LoVo (cell line): ENCODE measurements around the gene PKIG.
"Not testable (repeated sequence)": the region's sequence is repeated elsewhere in the genome, so short reads cannot be mapped to it uniquely, and the experiment has no call there.

Source experiments
- DNase-seq: peaks from one replicate; pipeline ENCODE4 v3.0.0-alpha.2; 2016; ENCODE audit warnings: low spot score

Gene PKIG

DNA sequence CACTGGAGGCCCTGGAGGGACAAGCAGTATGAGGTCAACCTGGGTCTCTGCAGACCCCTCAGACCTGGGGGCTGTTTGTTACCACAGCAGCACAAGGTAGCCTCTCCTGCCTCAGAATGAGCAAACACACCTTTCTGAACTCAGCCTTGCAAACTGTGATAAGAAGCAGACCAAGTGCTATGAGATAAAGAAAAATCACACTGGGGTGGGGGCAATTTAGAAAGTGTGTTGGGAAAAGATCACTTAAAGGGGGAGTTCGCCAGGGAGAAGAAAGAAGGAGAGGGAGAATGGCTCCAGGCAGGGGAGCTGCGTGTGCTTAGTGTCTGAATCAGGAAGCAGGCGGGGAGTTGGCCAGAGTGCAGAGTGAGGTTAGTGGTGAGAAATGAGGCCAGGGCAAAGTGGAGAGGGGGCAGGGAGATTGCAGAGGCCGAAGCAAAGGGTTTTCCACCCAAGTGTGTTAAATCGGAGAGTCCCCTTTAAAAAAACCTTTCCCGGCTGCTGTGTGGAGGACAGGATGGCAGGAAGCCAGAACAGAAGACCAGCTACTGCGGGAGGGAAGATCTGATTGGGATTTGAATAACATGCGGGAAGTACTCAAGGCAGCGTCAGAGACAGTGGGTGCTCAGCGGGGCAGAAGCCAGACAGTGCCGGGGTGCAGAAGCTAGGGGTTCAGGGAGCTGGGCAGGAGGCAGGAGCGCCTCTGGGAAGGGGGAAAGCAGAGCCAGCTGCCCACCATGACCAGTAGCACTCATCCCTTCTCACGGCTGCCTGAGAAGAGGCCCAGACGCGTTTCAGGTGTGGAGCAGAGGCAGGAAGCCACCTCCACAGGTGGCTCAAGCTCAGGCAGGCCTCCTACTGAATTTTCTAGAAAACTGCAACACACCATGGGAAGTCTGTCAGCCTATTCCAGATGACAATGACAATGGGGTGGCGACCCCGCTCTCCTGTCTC lies 60.1 kb downstream of the PKIG start:
- no peak for DNase-seq

DNA sequence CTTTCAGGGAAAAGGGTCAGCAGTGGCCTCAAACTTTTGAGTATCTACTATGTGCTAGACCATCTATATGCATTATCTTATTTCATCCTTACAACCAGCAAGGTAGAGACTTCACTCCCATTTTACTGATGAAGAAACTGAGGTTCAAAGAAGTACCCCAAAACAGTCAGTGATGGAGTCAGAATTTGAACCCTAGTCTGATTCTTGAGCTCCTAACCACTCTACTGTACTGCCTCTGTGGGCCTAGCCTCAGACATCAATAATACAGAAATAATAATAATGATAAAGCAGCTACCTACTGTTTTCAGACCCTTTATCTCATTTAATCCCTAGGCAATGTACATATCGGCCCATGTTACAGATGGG lies 60.8 kb downstream of the PKIG start:
- no peak for DNase-seq

DNA sequence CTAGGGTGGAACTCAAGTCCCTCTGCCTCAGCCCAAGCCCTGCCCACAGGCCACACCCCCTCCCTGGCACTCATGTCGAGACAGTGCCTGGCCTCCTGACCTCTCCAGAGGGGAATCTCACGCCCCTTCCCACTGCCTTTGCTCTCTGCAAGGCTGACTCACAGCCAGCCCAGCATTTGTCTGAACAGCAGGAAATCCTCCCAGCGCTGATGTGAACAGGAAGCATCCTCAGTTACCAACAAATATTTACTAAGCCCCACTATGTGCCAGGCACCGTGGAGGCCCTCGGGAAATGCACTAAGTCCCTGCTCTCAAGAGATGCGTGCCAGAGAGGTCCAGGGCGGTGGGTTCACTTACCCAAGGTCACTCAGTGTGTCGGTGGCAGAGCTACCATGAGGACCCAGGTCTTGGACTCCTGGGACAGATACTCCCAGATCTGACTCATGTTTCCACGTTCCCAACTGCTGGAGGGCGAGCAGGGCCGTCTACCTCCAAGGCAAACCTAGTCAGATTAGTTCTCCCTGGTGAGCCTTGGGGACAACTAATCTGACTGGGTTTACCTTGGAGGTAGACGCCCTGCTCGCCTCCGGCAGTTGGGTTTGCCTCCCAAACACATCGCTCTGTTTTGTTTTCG lies 61.3 kb downstream of the PKIG start:
- DNase-seq = no peak

DNA sequence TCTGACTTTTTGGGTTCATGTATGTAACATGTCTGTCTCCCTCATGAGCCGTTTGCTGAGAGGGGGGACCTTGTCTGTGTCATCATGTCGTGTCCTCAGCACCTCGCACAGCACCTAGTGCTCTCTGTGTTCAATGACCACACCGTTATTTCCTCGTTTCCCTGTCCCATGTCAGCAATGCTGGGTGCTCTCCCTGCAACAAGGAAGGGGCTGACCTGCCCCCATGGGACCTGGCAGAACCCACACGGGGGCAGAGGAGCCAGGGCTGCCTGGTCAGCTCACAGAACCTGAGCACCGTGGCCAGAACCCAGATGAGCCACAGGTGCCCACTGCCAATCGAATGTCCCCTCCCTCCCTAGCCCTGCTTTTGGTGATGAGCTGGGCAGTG lies 61.8 kb downstream of the PKIG start:
- no peak for DNase-seq

DNA sequence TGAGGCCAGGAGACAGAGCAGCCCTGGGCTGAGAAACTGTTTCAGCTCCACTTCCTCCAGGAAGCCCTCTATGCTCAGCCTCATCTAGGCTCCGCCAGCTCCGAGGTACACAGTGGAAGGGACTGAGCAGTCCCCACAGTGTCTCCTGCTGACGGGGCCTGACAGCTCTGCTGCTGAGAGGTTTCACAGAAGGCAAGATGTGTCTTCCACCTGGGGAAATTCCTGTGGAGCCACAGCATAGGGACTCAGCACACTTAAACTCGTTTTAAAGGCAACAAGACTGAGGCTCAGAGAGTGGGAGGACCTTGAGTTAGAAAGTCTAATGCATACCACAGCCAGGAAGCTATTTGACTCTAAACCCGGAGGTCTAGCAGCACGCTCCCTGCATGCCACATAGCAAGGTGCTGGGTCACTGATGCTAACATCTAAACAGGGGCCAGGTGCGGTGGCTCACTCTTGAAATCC lies 62.3 kb downstream of the PKIG start:
- no peak for DNase-seq

GRCh38 chr20:44646023-44646640 lies 63.8 kb downstream of the PKIG start:
- DNase-seq = no peak

DNA sequence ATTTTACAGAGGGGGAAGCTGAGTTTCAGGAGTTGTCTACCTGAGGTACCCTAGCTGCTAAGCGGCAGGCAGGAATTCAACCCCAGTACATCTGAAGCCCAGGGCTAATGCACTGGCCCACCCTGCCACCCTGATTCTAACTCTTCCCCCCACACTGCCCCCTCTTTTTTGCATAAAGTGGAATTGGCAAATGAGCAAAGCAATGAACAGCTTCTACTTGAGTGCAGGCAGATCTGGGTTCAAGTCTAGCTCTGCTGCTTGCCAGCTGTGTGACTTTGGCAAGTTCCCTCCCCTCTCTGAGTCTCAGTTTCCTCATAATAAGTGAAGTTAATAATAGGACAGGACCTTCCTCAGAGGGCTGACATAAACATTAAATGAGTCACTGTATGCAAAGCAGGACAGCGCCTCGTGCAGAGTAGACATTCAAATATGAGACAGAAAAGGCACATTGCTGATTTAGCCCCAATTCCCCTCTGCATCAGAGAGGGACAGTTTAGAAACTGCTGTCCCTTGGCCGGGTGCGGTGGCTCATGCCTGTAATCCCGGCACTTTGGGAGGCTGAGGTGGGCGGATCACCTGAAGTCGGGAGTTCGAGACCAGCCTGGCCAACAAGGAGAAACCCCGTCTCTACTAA lies 64.4 kb downstream of the PKIG start:
- DNase-seq = no peak

DNA sequence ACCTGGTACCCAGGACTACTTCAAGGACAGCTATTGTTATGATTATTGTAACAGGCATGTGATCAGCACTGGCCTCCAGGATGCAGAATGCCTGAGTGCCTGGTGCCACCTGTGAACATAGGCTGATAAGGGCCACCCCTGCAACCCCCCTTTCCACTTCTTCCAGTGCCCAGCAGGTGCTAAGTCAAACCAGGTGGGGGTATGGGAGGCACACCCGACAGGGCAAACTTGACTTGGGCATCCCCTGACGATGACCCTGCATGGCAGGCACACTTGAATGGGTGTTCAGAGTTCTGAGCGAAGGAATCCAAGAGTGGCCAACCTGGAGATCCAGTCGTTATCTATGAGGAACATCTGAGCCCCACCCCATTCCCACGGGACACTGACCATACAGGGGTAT lies 65.7 kb downstream of the PKIG start:
- DNase-seq = no peak

- no peak for DNase-seq
Observed at GRCh38 chr20:44648579-44648978, 66.2 kb downstream of the PKIG start.

GRCh38 chr20:44649126-44649525 lies 66.7 kb downstream of the PKIG start:
- DNase-seq = no peak

DNA sequence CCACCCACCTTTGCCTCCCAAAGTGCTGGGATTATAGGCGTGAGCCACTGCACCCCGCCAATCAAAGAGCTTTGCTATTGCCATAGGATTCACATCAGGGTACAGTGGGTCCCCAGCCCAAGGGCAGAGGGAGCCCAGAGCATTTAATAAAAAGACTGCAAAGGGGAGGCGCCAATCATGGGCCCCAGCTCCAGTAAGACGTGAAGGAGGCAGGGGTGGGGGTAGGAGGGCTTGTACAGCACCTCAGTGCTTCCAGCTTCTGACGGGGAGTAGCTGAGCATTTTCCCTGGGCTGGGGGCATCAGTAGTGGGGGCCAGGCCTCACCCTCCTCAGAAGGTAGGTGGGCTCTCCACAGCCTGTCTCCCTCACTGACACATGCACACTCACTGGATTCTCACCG lies 67.6 kb downstream of the PKIG start:
- DNase-seq = no peak

DNA sequence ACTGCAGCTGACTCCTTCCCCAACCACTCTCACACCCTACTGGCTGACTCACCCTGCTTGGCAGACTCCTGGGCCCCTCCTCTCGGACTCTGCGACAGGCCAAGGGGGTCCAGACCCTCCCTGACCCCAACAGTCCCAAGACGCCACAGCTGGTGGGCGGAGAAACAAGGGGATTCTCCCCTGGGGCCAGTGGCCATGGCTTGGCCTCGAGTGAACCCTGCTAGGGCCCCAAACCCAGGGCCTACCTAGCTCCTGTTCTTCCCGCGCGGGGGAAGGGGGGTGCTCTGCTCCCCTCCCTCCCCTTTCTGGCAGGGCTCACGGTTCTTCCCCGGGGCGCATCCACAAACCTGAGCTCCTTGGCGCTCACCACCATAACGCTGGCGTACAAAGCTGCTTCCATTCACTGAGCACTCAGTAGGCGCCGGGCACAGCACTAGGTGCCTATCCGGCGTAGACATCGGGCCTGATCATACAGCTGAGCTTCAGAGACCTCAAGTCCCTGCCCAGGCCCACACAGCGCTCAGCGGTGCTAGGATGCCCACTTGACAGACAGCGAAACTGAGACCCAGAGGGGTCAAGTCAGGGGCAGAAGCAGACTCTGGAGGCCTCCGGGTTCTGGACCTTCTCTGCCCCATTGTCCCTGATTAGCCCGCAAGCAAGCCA lies 68.5 kb downstream of the PKIG start:
- no peak for DNase-seq

DNA sequence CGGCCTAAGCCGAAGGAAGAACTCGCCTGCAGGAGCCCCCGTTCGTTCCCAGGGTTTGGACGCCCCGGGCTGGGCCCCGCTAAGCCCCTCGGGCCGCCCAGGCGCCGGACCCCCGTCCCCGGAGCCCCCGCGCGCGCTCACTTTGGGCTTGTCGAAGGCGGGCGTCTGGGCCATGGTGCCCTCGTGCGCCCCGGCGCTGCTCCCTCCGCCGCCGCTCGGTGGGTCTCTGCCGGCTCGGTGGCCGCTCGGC lies 69.0 kb downstream of the PKIG start:
- DNase-seq = no peak

- peak; percentile 64 for DNase-seq
Observed at GRCh38 chr20:44651684-44652423, 69.5 kb downstream of the PKIG start, which contains the start of gene ADA. TSS of gene ADA (minus strand) at chr20:44651699. CDS start at chr20:44651607, 92 bp downstream.

GRCh38 chr20:44653546-44653945 lies 71.2 kb downstream of the PKIG start:
- DNase-seq = no peak

GRCh38 chr20:44654210-44654609 lies 71.8 kb downstream of the PKIG start:
- not testable (repeated sequence) for DNase-seq

DNA sequence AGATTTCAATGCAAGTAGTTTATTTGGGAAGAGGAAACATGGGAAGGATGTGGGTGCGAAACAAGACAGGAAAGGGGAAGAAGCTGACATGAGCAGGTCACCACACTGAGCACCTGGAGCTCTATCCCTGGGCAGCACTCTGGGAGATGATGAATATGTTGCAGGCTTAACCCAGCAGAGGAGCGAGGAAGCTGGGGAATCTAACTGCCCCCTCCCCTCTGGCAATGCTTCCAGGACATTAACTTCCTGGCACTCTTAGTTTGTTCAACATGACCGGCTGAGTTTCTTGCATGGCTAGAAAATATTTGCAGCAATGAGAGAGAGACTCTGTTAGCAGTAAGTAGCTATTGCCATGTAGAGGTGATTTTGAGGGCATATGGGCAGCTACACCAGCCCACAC lies 74.1 kb downstream of the PKIG start:
- DNase-seq = no peak

DNA sequence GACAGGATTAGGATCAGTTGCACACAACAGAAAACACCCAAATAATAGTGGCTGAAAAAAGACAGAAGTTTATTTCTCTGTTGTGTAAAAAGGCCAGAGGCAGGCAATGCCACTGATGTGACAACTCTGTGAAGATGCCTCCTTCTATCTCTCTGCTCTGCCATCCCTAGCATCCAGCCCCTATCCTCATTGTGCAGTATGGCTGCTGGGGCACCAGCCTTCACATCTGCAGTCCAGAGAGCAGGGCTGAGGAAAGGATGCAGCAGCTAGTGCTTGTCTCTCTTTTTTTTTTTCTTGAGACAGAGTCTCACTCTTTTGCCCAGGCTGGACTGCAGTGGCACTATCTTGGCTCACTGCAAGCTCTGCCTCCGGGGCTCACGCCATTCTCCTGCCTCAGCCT lies 75.5 kb downstream of the PKIG start:
- DNase-seq = no peak

DNA sequence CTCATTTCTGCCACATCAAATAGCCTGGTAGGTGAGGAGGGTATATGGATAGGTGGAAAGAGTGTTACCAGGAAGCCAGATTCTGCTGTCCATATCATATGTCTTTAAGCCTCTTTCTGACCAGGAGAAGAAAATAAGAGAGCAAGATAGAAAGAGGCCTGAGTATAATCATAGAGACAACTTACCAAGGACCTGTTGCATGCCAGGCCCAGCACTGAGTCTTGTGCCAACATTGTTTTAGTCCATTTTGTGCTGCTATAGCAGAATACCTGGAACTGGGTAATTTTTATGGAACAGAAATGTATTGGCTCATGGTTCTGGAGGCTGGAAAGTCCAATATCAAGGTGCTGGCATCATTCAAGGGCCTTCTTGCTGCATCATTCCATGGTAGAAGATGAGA lies 76.4 kb downstream of the PKIG start:
- no peak for DNase-seq

- no peak for DNase-seq
Observed at GRCh38 chr20:44659931-44660330, 77.6 kb downstream of the PKIG start.

DNA sequence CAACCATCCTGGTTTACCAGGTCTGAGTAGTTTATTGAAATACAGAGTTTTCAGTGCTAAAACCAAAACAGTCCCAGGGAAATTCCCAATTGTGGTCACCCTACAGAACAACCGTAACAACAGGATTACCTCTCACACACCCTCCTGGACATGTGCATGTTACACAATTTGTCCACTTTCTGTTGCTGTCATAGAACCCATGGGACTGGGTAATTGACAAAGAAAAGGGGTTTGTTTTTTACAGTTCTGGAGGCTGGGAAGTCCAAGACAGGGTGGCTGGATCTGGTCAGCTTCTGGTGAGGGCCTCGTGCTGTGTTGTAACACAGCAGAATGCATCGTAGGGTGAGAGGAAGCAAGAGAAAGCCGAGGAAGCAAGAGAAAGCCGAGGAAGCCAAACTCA lies 78.2 kb downstream of the PKIG start:
- DNase-seq = no peak

GRCh38 chr20:44662261-44662660 lies 79.9 kb downstream of the PKIG start:
- DNase-seq = no peak
